Liver (tissue), 10 donors: ENCODE results near the gene OR9G1. TPM values are rescaled to one million over a fixed set of nuclear protein-coding genes. Genes with fewer than 3 reads are reported as not detected.

Source experiments
- DNase-seq: peaks from one replicate; pipeline ENCODE4 v3.0.0-alpha.2; 2017; ENCODE audit warnings: low spot score
- H3K27ac ChIP-seq, 2 donors: one replicate each; pipeline ENCODE4 v1.7.0; 2013; ENCODE audit warnings: inconsistent platforms in 2 of 2, low read length in 2 of 2, control low read depth in 1 of 2, low read depth in 1 of 2, mild to moderate bottlenecking in 1 of 2
- H3K27me3 ChIP-seq, 4 donors: one replicate each; pipeline versions ENCODE4 v1.6.1 to v1.7.0; 2013; ENCODE audit warnings: low read length in 3 of 4, inconsistent platforms in 1 of 4, mild to moderate bottlenecking in 1 of 4, moderate library complexity in 1 of 4; ENCODE audit not compliant: control insufficient read depth in 4 of 4, insufficient read depth in 4 of 4
- H3K36me3 ChIP-seq, 4 donors: one replicate each; pipeline versions ENCODE4 v1.6.1 to v1.7.0; 2013; ENCODE audit warnings: low read length in 3 of 4, mild to moderate bottlenecking in 3 of 4, low read depth in 1 of 4, moderate library complexity in 1 of 4; ENCODE audit not compliant: control insufficient read depth in 4 of 4, insufficient read depth in 3 of 4
- H3K4me1 ChIP-seq, 4 donors: one replicate each; pipeline versions ENCODE4 v1.6.1 to v1.7.0; 2013; ENCODE audit warnings: low read length in 3 of 4, mild to moderate bottlenecking in 3 of 4, moderate library complexity in 1 of 4; ENCODE audit not compliant: control insufficient read depth in 4 of 4, insufficient read depth in 4 of 4
- H3K4me3 ChIP-seq, 3 donors: one replicate each; pipeline versions ENCODE4 v1.6.1 to v1.7.0; 2013; ENCODE audit warnings: low read length in 3 of 3, control low read depth in 1 of 3, low read depth in 1 of 3, mild to moderate bottlenecking in 1 of 3
- H3K9ac ChIP-seq, 2 donors: one replicate each; pipeline ENCODE4 v1.7.0; 2013; ENCODE audit warnings: low read length in 2 of 2, mild to moderate bottlenecking in 2 of 2, moderate library complexity in 2 of 2, control low read depth in 1 of 2, low read depth in 1 of 2
- H3K9me3 ChIP-seq, 4 donors: one replicate each; pipeline versions ENCODE4 v1.6.1 to v1.7.0; 2013; ENCODE audit warnings: low read length in 3 of 4; ENCODE audit not compliant: control insufficient read depth in 4 of 4
- EGR1 ChIP-seq, 2 donors: IDR thresholded peaks; 2 replicates each; pipeline ENCODE4 v1.6.1; 2016 to 2018; ENCODE audit warnings: antibody characterized with exemption in 2 of 2, low read depth in 2 of 2
- FOXA1 ChIP-seq: IDR thresholded peaks from 2 replicates; pipeline ENCODE4 v1.6.1; 2016; ENCODE audit warnings: antibody characterized with exemption
- FOXA2 ChIP-seq: IDR thresholded peaks from 2 replicates; pipeline ENCODE4 v1.6.1; 2016; ENCODE audit warnings: antibody characterized with exemption
- GABPA ChIP-seq, 2 donors: IDR thresholded peaks in 1 of 2; conservative IDR thresholded peaks in 1 of 2; 2 replicates each; pipeline ENCODE4 v1.6.1; 2016; ENCODE audit warnings: antibody characterized with exemption in 2 of 2, mild to moderate bottlenecking in 1 of 2, moderate library complexity in 1 of 2
- HNF4A ChIP-seq, 2 donors: conservative IDR thresholded peaks; 2 replicates each; pipeline ENCODE4 v1.6.1; 2016; ENCODE audit warnings: antibody characterized with exemption in 2 of 2, mild to moderate bottlenecking in 2 of 2
- HNF4G ChIP-seq: IDR thresholded peaks from 2 replicates; pipeline ENCODE4 v1.6.1; 2016; ENCODE audit warnings: antibody characterized with exemption
- JUND ChIP-seq, 2 donors: IDR thresholded peaks; 2 replicates each; pipeline ENCODE4 v1.6.1; 2016; ENCODE audit warnings: antibody characterized with exemption in 2 of 2
- NR2F2 ChIP-seq: IDR thresholded peaks from 2 replicates; pipeline ENCODE4 v1.6.1; 2016; ENCODE audit warnings: antibody characterized with exemption
- RAD21 ChIP-seq, 2 donors: IDR thresholded peaks; 2 replicates each; pipeline ENCODE4 v1.6.1; 2016; ENCODE audit warnings: antibody characterized with exemption in 2 of 2, mild to moderate bottlenecking in 2 of 2
- RXRA ChIP-seq, 2 donors: IDR thresholded peaks; 2 replicates each; pipeline ENCODE4 v1.6.1; 2017 to 2018; ENCODE audit warnings: antibody characterized with exemption in 2 of 2, mild to moderate bottlenecking in 1 of 2
- SP1 ChIP-seq: IDR thresholded peaks from 2 replicates; pipeline ENCODE4 v1.6.1; 2018; ENCODE audit warnings: antibody characterized with exemption, mild to moderate bottlenecking
- TAF1 ChIP-seq: conservative IDR thresholded peaks from 2 replicates; pipeline ENCODE4 v1.6.1; 2016; ENCODE audit warnings: antibody characterized with exemption, mild to moderate bottlenecking
- YY1 ChIP-seq: IDR thresholded peaks from 2 replicates; pipeline ENCODE4 v1.6.1; 2016; ENCODE audit warnings: antibody characterized with exemption, mild to moderate bottlenecking
- WGBS: extraction: QIAGEN DNeasy Blood & Tissue Kit; methylation state at CpG from one replicate; pipeline ENCODE4 v1.1.7; 2013; 5-methylcytosine and 5-hydroxymethylcytosine counted together
- polyA plus RNA-seq, 2 donors: library from polyadenylated mRNA; stranded (reverse) in 1 of 2; unstranded in 1 of 2; fragments of 200-250 nt in 1 of 2; fragments of >200 nt in 1 of 2; fragmentation: Nextera tagmentation in 1 of 2; extraction: Ambion mirVana in 1 of 2; gene quantifications; one replicate each; pipeline versions ENCODE4 v1.2.1 to v1.2.3, GENCODE V29; 2013 to 2015
- small RNA-seq: library from RNA; depleted of rRNA; stranded (forward); fragments of <200 nt; gene quantifications from one replicate; pipeline ENCODE3, GENCODE V24; 2014
- total RNA-seq, 2 donors: library from RNA; depleted of rRNA; stranded (reverse); fragments of >200 nt; gene quantifications; one replicate each; pipeline ENCODE4 v1.2.3, GENCODE V29; 2014
- TF ChIP-seq, protein P1 (sequence below): IDR thresholded peaks from 2 replicates; pipeline ENCODE4 v1.6.1; 2016; ENCODE audit warnings: antibody characterized with exemption
- TF ChIP-seq, protein P2 (sequence below): IDR thresholded peaks from 2 replicates; pipeline ENCODE4 v1.6.1; 2016; ENCODE audit warnings: antibody characterized with exemption
- TF ChIP-seq, protein P3 (sequence below): fragments of 150-350 bp; IDR thresholded peaks from 2 replicates; pipeline ENCODE4 v1.5.1; 2017; ENCODE audit warnings: improper control_type of control experiment, low read depth, low read length; ENCODE audit not compliant: missing input control
- TF ChIP-seq, protein P4 (sequence below): IDR thresholded peaks from 2 replicates; pipeline ENCODE4 v1.6.1; 2016; ENCODE audit warnings: antibody characterized with exemption, mild to moderate bottlenecking
- TF ChIP-seq, protein P5 (sequence below): IDR thresholded peaks from 2 replicates; pipeline ENCODE4 v1.6.1; 2016; ENCODE audit warnings: antibody characterized with exemption
- donor health status: healthy.
- donor health status: healthy.
- donor health status: healthy.
- donor health status: healthy.
- donor health status: healthy.

OR9G1 gene
- total and polyA plus RNA-seq, 4 donors = not detected

DNA sequence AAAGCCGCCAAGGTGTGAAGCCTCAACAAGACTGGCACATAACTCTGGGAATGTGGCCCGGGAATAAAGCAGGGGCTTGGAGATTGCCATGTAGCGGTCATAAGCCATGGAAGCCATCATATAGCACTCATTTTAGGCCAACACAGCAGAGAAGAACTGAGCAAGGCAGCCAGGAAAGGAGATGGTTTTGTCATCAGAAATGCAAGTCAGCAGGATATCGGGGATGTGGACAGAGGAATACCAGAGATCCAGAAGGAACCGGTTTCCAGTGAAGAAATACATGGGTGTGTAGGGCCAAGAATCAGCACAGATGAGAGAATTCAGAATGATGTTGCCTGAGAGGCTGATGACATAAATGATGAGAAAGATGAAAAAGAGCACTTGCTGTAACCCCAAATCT is 52.6 kb downstream of the OR9G1 start:
- 83% methylated on average over 5 of the region's 5 CpGs for WGBS
- no peaks in the 10 kb centered on the region for H3K36me3 ChIP-seq
- TF ChIP-seq, protein P1, sequence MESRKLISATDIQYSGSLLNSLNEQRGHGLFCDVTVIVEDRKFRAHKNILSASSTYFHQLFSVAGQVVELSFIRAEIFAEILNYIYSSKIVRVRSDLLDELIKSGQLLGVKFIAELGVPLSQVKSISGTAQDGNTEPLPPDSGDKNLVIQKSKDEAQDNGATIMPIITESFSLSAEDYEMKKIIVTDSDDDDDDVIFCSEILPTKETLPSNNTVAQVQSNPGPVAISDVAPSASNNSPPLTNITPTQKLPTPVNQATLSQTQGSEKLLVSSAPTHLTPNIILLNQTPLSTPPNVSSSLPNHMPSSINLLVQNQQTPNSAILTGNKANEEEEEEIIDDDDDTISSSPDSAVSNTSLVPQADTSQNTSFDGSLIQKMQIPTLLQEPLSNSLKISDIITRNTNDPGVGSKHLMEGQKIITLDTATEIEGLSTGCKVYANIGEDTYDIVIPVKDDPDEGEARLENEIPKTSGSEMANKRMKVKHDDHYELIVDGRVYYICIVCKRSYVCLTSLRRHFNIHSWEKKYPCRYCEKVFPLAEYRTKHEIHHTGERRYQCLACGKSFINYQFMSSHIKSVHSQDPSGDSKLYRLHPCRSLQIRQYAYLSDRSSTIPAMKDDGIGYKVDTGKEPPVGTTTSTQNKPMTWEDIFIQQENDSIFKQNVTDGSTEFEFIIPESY = no peak
- TF ChIP-seq, protein P2, sequence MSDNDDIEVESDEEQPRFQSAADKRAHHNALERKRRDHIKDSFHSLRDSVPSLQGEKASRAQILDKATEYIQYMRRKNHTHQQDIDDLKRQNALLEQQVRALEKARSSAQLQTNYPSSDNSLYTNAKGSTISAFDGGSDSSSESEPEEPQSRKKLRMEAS = no peak
- TF ChIP-seq YY1 (no peak), TAF1 (no peak), JUND (IDR thresholded peaks at IDR 0.05) (no peak), SP1 (no peak), HNF4A (conservative IDR thresholded peaks at IDR 0.05) (no peak), RAD21 (IDR thresholded peaks at IDR 0.05) (no peak), NR2F2 (no peak), FOXA2 (no peak), EGR1 (IDR thresholded peaks at IDR 0.05; ENCODE audit: low read depth in 2 of 2) (no peak), RXRA (IDR thresholded peaks at IDR 0.05) (no peak), FOXA1 (no peak), HNF4G (no peak), GABPA (IDR thresholded peaks at IDR 0.05 in 1 of 2, conservative IDR thresholded peaks at IDR 0.05 in 1 of 2) (no peak)
- TF ChIP-seq, protein P3, sequence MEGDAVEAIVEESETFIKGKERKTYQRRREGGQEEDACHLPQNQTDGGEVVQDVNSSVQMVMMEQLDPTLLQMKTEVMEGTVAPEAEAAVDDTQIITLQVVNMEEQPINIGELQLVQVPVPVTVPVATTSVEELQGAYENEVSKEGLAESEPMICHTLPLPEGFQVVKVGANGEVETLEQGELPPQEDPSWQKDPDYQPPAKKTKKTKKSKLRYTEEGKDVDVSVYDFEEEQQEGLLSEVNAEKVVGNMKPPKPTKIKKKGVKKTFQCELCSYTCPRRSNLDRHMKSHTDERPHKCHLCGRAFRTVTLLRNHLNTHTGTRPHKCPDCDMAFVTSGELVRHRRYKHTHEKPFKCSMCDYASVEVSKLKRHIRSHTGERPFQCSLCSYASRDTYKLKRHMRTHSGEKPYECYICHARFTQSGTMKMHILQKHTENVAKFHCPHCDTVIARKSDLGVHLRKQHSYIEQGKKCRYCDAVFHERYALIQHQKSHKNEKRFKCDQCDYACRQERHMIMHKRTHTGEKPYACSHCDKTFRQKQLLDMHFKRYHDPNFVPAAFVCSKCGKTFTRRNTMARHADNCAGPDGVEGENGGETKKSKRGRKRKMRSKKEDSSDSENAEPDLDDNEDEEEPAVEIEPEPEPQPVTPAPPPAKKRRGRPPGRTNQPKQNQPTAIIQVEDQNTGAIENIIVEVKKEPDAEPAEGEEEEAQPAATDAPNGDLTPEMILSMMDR = no peak
- TF ChIP-seq, protein P4, sequence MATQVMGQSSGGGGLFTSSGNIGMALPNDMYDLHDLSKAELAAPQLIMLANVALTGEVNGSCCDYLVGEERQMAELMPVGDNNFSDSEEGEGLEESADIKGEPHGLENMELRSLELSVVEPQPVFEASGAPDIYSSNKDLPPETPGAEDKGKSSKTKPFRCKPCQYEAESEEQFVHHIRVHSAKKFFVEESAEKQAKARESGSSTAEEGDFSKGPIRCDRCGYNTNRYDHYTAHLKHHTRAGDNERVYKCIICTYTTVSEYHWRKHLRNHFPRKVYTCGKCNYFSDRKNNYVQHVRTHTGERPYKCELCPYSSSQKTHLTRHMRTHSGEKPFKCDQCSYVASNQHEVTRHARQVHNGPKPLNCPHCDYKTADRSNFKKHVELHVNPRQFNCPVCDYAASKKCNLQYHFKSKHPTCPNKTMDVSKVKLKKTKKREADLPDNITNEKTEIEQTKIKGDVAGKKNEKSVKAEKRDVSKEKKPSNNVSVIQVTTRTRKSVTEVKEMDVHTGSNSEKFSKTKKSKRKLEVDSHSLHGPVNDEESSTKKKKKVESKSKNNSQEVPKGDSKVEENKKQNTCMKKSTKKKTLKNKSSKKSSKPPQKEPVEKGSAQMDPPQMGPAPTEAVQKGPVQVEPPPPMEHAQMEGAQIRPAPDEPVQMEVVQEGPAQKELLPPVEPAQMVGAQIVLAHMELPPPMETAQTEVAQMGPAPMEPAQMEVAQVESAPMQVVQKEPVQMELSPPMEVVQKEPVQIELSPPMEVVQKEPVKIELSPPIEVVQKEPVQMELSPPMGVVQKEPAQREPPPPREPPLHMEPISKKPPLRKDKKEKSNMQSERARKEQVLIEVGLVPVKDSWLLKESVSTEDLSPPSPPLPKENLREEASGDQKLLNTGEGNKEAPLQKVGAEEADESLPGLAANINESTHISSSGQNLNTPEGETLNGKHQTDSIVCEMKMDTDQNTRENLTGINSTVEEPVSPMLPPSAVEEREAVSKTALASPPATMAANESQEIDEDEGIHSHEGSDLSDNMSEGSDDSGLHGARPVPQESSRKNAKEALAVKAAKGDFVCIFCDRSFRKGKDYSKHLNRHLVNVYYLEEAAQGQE = no peak
- TF ChIP-seq, protein P5, sequence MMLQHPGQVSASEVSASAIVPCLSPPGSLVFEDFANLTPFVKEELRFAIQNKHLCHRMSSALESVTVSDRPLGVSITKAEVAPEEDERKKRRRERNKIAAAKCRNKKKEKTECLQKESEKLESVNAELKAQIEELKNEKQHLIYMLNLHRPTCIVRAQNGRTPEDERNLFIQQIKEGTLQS = no peak

More for the DNA sequence above, 52.6 kb downstream of the OR9G1 start:
- Histone ChIP-seq H3K9ac (no peak overlapping the region), H3K4me1 (no peaks in the 10 kb centered on the region), H3K9me3 (peaks cover 0 to 8% (median 0%) of the 10 kb centered on the region in 4 donors), H3K27ac (no peak overlapping the region), H3K27me3 (peaks cover 0 to 2% (median 0%) of the 10 kb centered on the region in 4 donors), H3K4me3 (no peak overlapping the region)
- DNase-seq = no peak

Small RNA genes within 50 kb of the gene (small RNA-seq; reads per million reads assigned to genes)
- gene AP001803.1 (not detected), gene AP004245.1 (not detected), gene MIR6128 (not detected)

Other genes starting within 250 kb of the OR9G1 start
- gene OR5M3, start 225.7 kb upstream of the OR9G1 start, total RNA-seq = not detected
- gene OR5M3, start 225.7 kb upstream of the OR9G1 start, polyA plus RNA-seq = not detected
- not detected for gene OR5M8, start 207.7 kb upstream of the OR9G1 start, total RNA-seq
- not detected for gene OR5M8, start 207.7 kb upstream of the OR9G1 start, polyA plus RNA-seq
- gene OR5M11, start 155.8 kb upstream of the OR9G1 start, total RNA-seq = not detected
- not detected for gene OR5M11, start 155.8 kb upstream of the OR9G1 start, polyA plus RNA-seq
- not detected for gene OR5M10, start 121.4 kb upstream of the OR9G1 start, total RNA-seq
- not detected for gene OR5M10, start 121.4 kb upstream of the OR9G1 start, polyA plus RNA-seq
- gene OR5M1, start 84.2 kb upstream of the OR9G1 start, total RNA-seq = not detected
- not detected for gene OR5M1, start 84.2 kb upstream of the OR9G1 start, polyA plus RNA-seq
- not detected for gene OR5AP2, start 56.7 kb upstream of the OR9G1 start, total RNA-seq
- gene OR5AP2, start 56.7 kb upstream of the OR9G1 start, polyA plus RNA-seq = not detected
- gene OR5AR1, start 35.4 kb upstream of the OR9G1 start, total RNA-seq = not detected
- gene OR5AR1, start 35.4 kb upstream of the OR9G1 start, polyA plus RNA-seq = not detected
- gene OR9G4, start 49.6 kb downstream of the OR9G1 start, total RNA-seq = not detected
- not detected for gene OR9G4, start 49.6 kb downstream of the OR9G1 start, polyA plus RNA-seq